ENCODE data around the gene RTKN. TPM values are rescaled to one million over a fixed set of nuclear protein-coding genes. Genes with fewer than 3 reads are reported as not detected.
A peak's percentile ranks its signal among the peaks of the same experiment; 100 is the strongest.
"Not testable (repeated sequence)": the region's sequence is repeated elsewhere in the genome, so short reads cannot be mapped to it uniquely, and the experiment has no call there.

The RTKN gene
- total RNA-seq, 1 donor from 2014 or later = 26.6 TPM

DNA sequence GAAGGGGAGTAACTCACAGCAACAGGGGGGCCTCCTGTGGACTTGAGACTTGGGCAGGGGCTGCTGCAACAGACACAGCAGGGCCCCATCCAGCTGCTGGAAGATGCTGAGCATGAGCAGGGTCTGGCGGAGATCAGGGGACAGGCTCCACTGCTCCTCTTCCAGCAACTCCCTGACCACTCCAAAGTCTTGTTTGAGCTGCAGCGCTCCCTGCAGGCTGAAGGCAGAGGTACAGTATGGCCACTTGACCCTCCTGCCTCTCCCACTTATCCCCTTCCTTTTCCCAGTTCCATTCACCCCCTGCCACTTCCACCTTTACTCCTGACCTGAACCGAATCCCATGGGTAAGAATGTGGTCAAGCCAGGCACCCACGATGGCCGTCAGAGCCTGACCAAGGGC is 33.2 kb upstream of the RTKN start:
- H3K27ac ChIP-seq (ENCODE audit: low read depth, low read length) = no peak overlapping the region

DNA sequence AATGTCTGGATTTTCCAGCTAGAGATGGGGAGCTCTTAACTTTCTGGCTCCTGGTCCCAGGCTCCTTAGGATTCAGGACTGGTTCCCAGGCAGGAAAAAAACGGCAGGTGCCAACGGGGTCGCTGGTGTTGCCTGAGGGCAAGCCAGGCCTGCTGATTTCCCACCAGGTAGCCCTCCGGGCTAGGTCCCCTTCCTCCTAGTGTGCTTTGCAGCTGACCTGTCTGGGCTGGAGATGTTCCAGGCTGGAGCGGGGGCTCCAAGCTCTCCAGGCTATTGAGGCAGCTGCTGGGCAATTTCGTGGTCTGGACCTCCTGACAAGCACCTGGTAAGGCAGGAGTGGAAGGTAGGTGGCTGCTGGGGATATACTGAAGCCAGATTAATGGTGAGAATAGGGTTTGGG is 32.7 kb upstream of the RTKN start:
- peaks cover 14 to 29% (median 27%) of the 10 kb centered on the region in 3 donors for H3K36me3 ChIP-seq (ENCODE audit: control insufficient read depth in 3 of 3, insufficient read depth in 3 of 3, low read length in 3 of 3)
- no peak overlapping the region for H3K4me3 ChIP-seq (ENCODE audit: low read length in 3 of 3)
- H3K27me3 ChIP-seq (ENCODE audit: control insufficient read depth in 3 of 3, insufficient read depth in 3 of 3, low read length in 3 of 3) = no peaks in the 10 kb centered on the region
- no peaks in the 10 kb centered on the region for H3K9me3 ChIP-seq (ENCODE audit: control insufficient read depth in 3 of 3, low read length in 3 of 3)
- H3K9ac ChIP-seq (ENCODE audit: low read depth in 1 of 3, low read length in 3 of 3) = no peak overlapping the region
- peaks cover 20 to 29% (median 26%) of the 10 kb centered on the region in 3 donors for H3K4me1 ChIP-seq (ENCODE audit: control insufficient read depth in 3 of 3, insufficient read depth in 3 of 3, low read length in 3 of 3)
- no peak overlapping the region for H3K27ac ChIP-seq (ENCODE audit: low read depth, low read length)

More for the DNA sequence above, 33.2 kb upstream of the RTKN start:
- Histone ChIP-seq H3K9me3 (ENCODE audit: control insufficient read depth in 3 of 3, low read length in 3 of 3) (no peaks in the 10 kb centered on the region), H3K27me3 (ENCODE audit: control insufficient read depth in 3 of 3, insufficient read depth in 3 of 3, low read length in 3 of 3) (no peaks in the 10 kb centered on the region), H3K9ac (ENCODE audit: low read depth in 1 of 3, low read length in 3 of 3) (no peak overlapping the region), H3K4me1 (ENCODE audit: control insufficient read depth in 3 of 3, insufficient read depth in 3 of 3, low read length in 3 of 3) (peaks cover 20 to 29% (median 26%) of the 10 kb centered on the region in 3 donors), H3K4me3 (ENCODE audit: low read length in 3 of 3) (no peak overlapping the region), H3K36me3 (ENCODE audit: control insufficient read depth in 3 of 3, insufficient read depth in 3 of 3, low read length in 3 of 3) (peaks cover 19 to 33% (median 27%) of the 10 kb centered on the region in 3 donors)

DNA sequence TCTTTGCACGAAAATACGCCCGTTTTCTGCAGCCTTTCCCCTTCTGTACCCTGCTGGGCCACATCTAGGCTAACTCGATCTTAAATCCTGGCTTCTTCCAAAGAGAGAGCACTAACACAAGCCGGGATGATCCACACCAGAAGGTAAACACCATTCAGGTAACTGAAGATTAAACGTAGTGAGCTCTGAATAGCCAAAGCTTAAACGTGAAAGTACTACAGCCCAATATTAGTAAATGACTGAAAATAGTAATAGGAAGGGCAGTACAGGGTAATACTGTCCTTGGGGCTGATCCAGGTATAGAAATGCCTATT is 31.2 kb upstream of the RTKN start:
- H3K27ac ChIP-seq (ENCODE audit: low read depth, low read length) = peak overlapping the region; percentile 85
- peak overlapping the region; percentile 89 to 100 (median 99) for H3K4me3 ChIP-seq (ENCODE audit: low read length in 3 of 3)
- H3K4me1 ChIP-seq (ENCODE audit: control insufficient read depth in 3 of 3, insufficient read depth in 3 of 3, low read length in 3 of 3) = peaks cover 20 to 29% (median 26%) of the 10 kb centered on the region in 3 donors
- peaks cover 14 to 28% (median 27%) of the 10 kb centered on the region in 3 donors for H3K36me3 ChIP-seq (ENCODE audit: control insufficient read depth in 3 of 3, insufficient read depth in 3 of 3, low read length in 3 of 3)
- peak overlapping the region; percentile 92 to 99 (median 99) for H3K9ac ChIP-seq (ENCODE audit: low read depth in 1 of 3, low read length in 3 of 3)
- H3K9me3 ChIP-seq (ENCODE audit: control insufficient read depth in 3 of 3, low read length in 3 of 3) = no peaks in the 10 kb centered on the region
- H3K27me3 ChIP-seq (ENCODE audit: control insufficient read depth in 3 of 3, insufficient read depth in 3 of 3, low read length in 3 of 3) = no peaks in the 10 kb centered on the region

DNA sequence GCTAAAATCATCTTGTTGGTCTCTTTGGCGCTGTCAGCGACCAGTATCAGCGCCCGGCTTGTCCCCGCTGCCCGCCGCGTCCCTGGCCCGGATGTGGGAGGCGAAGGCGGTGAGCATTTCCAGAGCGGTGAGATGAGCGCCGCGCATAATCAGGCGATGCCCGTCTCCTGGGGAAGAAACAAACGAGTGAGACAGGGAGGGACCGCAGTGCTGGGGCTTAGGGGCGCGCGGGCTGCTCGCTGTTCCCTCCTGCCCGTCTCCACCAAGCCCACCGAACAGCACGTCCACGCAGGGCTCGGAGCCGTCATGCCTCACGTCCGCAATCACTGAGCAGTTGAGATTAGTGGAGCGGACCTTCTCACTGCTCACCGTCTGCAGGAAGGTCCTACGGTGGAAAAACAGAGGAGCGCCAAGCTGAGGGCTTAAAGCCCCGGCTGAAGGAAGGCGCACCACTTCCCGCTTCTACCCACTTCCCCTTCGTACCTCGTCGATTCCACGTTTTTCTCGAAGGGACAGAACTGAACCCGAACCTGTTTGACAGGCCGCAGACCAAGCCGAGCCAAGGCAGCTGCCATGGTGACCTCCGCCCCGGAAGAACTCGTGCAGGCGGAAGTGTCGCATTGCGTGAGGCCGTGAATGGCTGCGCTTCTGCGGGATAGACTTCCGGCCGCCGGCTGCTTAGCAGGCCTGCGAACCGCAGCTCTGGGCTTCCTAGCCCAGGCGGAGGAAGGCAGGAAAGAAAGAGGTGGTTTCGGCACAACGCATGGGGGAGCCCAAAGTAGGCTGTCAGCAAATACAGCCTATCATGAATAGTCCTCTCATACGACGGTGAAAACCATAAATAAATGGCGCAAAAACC is 30.6 kb upstream of the RTKN start, which contains the start of gene MRPL53:
TSS of gene MRPL53 (minus strand) at position 595 of the 859 bp plus-strand sequence. CDS start at position 575, 20 bp downstream.
- Histone ChIP-seq H3K9me3 (ENCODE audit: control insufficient read depth in 3 of 3, low read length in 3 of 3) (no peaks in the 10 kb centered on the region), H3K4me1 (ENCODE audit: control insufficient read depth in 3 of 3, insufficient read depth in 3 of 3, low read length in 3 of 3) (peaks cover 20 to 29% (median 26%) of the 10 kb centered on the region in 3 donors), H3K27me3 (ENCODE audit: control insufficient read depth in 3 of 3, insufficient read depth in 3 of 3, low read length in 3 of 3) (no peaks in the 10 kb centered on the region), H3K27ac (ENCODE audit: low read depth, low read length) (peak within 1 kb of the TSS; percentile 85), H3K4me3 (ENCODE audit: low read length in 3 of 3) (peak within 1 kb of the TSS; percentile 89 to 100 (median 99)), H3K9ac (ENCODE audit: low read depth in 1 of 3, low read length in 3 of 3) (peak within 1 kb of the TSS; percentile 92 to 99 (median 99)), H3K36me3 (ENCODE audit: control insufficient read depth in 3 of 3, insufficient read depth in 3 of 3, low read length in 3 of 3) (peaks cover 14 to 24% (median 23%) of the 10 kb centered on the region in 3 donors)

DNA sequence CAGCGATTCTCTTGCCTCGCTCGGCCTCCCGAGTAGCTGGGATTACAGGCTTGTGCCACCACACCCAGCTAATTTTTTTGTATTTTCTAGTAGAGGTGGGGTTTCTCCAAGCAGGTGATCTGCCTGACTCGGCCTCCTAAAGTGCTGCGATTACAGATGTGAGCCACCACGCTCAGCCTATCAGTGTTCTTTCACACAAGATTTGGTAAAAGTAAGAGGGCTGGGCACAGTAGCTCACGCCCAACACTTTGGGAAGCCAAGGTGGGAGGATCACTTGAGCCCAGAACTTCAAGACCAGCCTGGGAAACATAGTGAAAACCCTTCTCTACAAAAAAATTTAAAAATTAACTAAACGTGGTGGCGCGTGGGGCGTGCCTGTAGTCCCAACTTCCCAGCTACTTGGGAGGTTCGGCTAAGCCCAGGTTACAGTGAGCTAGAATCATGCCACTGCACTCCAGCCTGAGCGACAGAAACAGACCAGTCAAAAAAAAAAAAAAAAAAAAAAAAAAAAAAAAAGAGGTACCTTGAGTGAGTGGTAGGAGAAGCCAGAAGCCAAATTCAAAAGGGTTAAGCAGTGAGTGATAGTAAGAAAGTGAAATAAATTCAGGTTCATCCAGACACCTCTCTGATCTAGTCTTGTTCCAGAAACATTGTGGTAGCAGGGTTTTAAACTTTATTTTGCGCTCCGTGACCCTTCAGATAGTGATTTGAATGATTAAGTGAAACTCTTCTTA is 29.8 kb upstream of the RTKN start:
- Histone ChIP-seq H3K27ac (ENCODE audit: low read depth, low read length) (peak overlapping the region; percentile 85), H3K9me3 (ENCODE audit: control insufficient read depth in 3 of 3, low read length in 3 of 3) (no peaks in the 10 kb centered on the region), H3K36me3 (ENCODE audit: control insufficient read depth in 3 of 3, insufficient read depth in 3 of 3, low read length in 3 of 3) (peaks cover 14 to 19% (median 16%) of the 10 kb centered on the region in 3 donors), H3K4me1 (ENCODE audit: control insufficient read depth in 3 of 3, insufficient read depth in 3 of 3, low read length in 3 of 3) (peaks cover 20 to 29% (median 26%) of the 10 kb centered on the region in 3 donors), H3K27me3 (ENCODE audit: control insufficient read depth in 3 of 3, insufficient read depth in 3 of 3, low read length in 3 of 3) (no peaks in the 10 kb centered on the region), H3K9ac (ENCODE audit: low read depth in 1 of 3, low read length in 3 of 3) (peak overlapping the region; percentile 92 to 99 (median 99)), H3K4me3 (ENCODE audit: low read length in 3 of 3) (peak overlapping the region; percentile 89 to 100 (median 99))

DNA sequence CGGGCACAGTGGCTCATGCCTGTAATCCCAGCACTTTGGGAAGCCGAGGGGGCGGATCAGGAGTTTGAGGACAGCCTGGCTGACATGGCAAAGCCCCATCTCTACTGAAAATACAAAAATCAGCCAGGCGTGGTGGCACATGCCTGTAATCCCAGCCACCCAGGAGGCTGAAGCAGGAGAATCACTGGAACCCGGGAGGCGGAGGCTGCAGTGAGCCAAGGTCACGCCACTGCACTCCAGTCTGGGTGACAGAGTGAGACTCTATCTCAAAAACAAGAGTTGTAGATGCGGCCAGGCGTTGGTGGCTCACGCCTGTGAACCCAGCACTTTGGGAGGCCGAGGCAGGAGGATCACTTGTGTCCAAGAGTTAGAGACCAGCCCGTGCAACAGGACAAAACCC is 29.0 kb upstream of the RTKN start:
- H3K27ac ChIP-seq (ENCODE audit: low read depth, low read length) = not testable (repeated sequence)
- H3K4me1 ChIP-seq (ENCODE audit: control insufficient read depth in 3 of 3, insufficient read depth in 3 of 3, low read length in 3 of 3) = peaks cover 23 to 34% (median 31%) of the 10 kb centered on the region in 3 donors
- peak overlapping the region in 1 of 3 donors; percentile 35 for H3K4me3 ChIP-seq (ENCODE audit: low read length in 3 of 3)

DNA sequence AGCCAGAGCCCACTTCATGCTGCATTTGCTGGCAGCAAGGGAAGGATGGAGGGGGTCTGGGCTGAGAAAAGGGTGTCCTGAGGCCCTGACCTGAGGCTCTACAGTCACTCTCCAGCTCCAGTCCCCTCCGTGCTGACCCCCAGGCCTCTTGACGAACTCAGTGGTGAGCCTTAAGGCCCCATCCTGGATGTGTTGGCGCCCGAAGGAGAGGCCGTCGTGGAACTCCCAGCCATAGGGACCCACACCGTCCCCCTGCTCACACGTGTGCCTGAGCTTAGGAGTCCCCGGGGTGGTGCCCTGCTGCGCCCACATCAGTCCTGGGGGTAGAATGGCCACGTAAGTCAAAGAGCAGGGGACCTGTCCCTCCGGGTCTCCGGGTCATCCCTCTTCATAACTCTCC is 22.7 kb upstream of the RTKN start:
- Histone ChIP-seq H3K4me3 (ENCODE audit: low read length in 3 of 3) (peak overlapping the region; percentile 81 to 91 (median 87)), H3K4me1 (ENCODE audit: control insufficient read depth in 3 of 3, insufficient read depth in 3 of 3, low read length in 3 of 3) (peaks cover 10 to 19% (median 14%) of the 10 kb centered on the region in 3 donors), H3K36me3 (ENCODE audit: control insufficient read depth in 3 of 3, insufficient read depth in 3 of 3, low read length in 3 of 3) (peaks cover 17 to 22% (median 22%) of the 10 kb centered on the region in 3 donors), H3K27me3 (ENCODE audit: control insufficient read depth in 3 of 3, insufficient read depth in 3 of 3, low read length in 3 of 3) (no peaks in the 10 kb centered on the region), H3K9ac (ENCODE audit: low read depth in 1 of 3, low read length in 3 of 3) (peak overlapping the region; percentile 88 to 93 (median 91)), H3K9me3 (ENCODE audit: control insufficient read depth in 3 of 3, low read length in 3 of 3) (no peaks in the 10 kb centered on the region), H3K27ac (ENCODE audit: low read depth, low read length) (peak overlapping the region; percentile 70)

More for the DNA sequence above, 29.0 kb upstream of the RTKN start:
- H3K36me3 ChIP-seq (ENCODE audit: control insufficient read depth in 3 of 3, insufficient read depth in 3 of 3, low read length in 3 of 3) = peaks cover 11 to 19% (median 15%) of the 10 kb centered on the region in 3 donors
- not testable (repeated sequence) for H3K9ac ChIP-seq (ENCODE audit: low read depth in 1 of 3, low read length in 3 of 3); H3K9me3 ChIP-seq (ENCODE audit: control insufficient read depth in 3 of 3, low read length in 3 of 3); H3K27me3 ChIP-seq (ENCODE audit: control insufficient read depth in 3 of 3, insufficient read depth in 3 of 3, low read length in 3 of 3)

DNA sequence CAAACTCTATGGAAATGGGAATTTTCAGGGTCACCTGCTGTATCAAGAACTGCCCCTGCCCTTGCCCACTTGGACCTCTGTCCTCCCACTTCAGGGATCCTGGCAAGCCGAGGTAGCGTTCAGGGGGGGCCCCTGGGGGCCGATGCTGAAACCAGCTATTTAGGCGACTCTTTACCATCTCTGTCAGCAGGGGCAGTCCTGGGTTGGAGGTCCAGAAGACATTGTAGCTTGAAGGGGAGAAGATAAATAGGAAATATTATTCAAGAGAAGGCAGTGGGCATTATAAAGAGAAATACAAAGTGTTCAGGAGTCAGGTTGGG is 21.0 kb upstream of the RTKN start:
- Histone ChIP-seq H3K27ac (ENCODE audit: low read depth, low read length) (no peak overlapping the region), H3K36me3 (ENCODE audit: control insufficient read depth in 3 of 3, insufficient read depth in 3 of 3, low read length in 3 of 3) (peaks cover 17 to 22% (median 22%) of the 10 kb centered on the region in 3 donors)

DNA sequence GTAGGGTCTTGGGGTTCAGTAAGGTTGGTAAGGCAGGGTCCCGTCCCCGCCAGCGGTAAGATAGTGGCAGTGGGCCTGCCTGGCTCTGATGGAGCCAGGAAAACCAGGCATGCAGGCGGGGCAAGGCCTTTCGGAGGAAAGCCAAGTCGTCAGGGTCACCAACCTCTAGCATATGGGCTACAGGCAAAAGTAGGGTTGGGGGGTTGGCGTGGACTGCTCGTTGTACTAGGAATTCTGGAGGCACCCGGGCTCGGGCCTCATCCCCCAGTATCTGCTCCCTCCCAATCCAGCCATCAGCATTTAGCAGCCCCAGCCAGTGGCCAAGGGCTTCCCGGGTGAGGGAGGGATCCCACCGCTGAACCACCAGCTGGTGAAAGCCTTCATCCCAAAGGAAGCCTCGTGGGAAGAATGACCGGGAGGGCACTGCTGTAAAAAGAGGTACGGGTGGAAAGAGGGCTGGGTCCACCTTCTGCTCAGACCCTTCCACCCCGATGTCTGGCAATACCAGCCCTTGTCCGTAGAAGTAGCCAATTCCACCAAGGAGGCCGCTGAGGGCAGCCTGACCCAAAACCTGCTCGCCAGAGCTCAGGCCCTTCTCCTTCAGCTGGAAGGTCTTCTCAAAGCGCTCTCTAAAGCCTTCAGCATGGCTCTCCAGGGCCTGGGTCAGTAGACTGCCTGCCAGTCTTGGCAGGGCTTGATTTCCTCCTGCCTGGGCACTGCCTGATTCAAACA is 20.5 kb upstream of the RTKN start:
- H3K27me3 ChIP-seq (ENCODE audit: control insufficient read depth in 3 of 3, insufficient read depth in 3 of 3, low read length in 3 of 3) = no peaks in the 10 kb centered on the region

More for the DNA sequence above, 21.0 kb upstream of the RTKN start:
- H3K4me1 ChIP-seq (ENCODE audit: control insufficient read depth in 3 of 3, insufficient read depth in 3 of 3, low read length in 3 of 3) = peaks cover 15 to 30% (median 22%) of the 10 kb centered on the region in 3 donors
- no peaks in the 10 kb centered on the region for H3K9me3 ChIP-seq (ENCODE audit: control insufficient read depth in 3 of 3, low read length in 3 of 3)
- H3K27me3 ChIP-seq (ENCODE audit: control insufficient read depth in 3 of 3, insufficient read depth in 3 of 3, low read length in 3 of 3) = no peaks in the 10 kb centered on the region
- no peak overlapping the region for H3K4me3 ChIP-seq (ENCODE audit: low read length in 3 of 3)
- no peak overlapping the region for H3K9ac ChIP-seq (ENCODE audit: low read depth in 1 of 3, low read length in 3 of 3)

More for the DNA sequence above, 20.5 kb upstream of the RTKN start:
- no peaks in the 10 kb centered on the region for H3K9me3 ChIP-seq (ENCODE audit: control insufficient read depth in 3 of 3, low read length in 3 of 3)
- no peak overlapping the region for H3K9ac ChIP-seq (ENCODE audit: low read depth in 1 of 3, low read length in 3 of 3)
- H3K4me3 ChIP-seq (ENCODE audit: low read length in 3 of 3) = no peak overlapping the region
- peaks cover 17 to 22% (median 22%) of the 10 kb centered on the region in 3 donors for H3K36me3 ChIP-seq (ENCODE audit: control insufficient read depth in 3 of 3, insufficient read depth in 3 of 3, low read length in 3 of 3)
- peaks cover 18 to 34% (median 22%) of the 10 kb centered on the region in 3 donors for H3K4me1 ChIP-seq (ENCODE audit: control insufficient read depth in 3 of 3, insufficient read depth in 3 of 3, low read length in 3 of 3)
- no peak overlapping the region for H3K27ac ChIP-seq (ENCODE audit: low read depth, low read length)

Measured in skeletal muscle tissue (tissue), 4 donors.